ENCODE results near the gene TOR1B.

GRCh38 chr9:129840034-129840433 is 37.0 kb downstream of the TOR1B start:
- TF ChIP-seq POLR2A (IDR thresholded peaks at IDR 0.05) (no peak), POLR2AphosphoS5 (IDR thresholded peaks at IDR 0.05) (no peak), EP300 (IDR thresholded peaks at IDR 0.05) (no peak)
- TF ChIP-seq, protein P1, sequence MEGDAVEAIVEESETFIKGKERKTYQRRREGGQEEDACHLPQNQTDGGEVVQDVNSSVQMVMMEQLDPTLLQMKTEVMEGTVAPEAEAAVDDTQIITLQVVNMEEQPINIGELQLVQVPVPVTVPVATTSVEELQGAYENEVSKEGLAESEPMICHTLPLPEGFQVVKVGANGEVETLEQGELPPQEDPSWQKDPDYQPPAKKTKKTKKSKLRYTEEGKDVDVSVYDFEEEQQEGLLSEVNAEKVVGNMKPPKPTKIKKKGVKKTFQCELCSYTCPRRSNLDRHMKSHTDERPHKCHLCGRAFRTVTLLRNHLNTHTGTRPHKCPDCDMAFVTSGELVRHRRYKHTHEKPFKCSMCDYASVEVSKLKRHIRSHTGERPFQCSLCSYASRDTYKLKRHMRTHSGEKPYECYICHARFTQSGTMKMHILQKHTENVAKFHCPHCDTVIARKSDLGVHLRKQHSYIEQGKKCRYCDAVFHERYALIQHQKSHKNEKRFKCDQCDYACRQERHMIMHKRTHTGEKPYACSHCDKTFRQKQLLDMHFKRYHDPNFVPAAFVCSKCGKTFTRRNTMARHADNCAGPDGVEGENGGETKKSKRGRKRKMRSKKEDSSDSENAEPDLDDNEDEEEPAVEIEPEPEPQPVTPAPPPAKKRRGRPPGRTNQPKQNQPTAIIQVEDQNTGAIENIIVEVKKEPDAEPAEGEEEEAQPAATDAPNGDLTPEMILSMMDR (IDR thresholded peaks at IDR 0.05), result no peak

All from gastroesophageal sphincter (tissue), 3 donors.